MM.1S (cell line): ENCODE results near the gene ANAPC5.

ENCODE experiments used
- DNase-seq: peaks from one replicate; pipeline ENCODE4 v3.0.0-alpha.2; 2015
- H2AFZ ChIP-seq: fragments of 300-600 bp; sonication (generic); 2 replicates; pipeline ENCODE4 v1.6.0; 2016; ENCODE audit warnings: antibody characterized with exemption, low read length
- H3F3A ChIP-seq: fragments of 300-600 bp; sonication (generic); 2 replicates; pipeline ENCODE4 v1.6.1; 2016; ENCODE audit warnings: mild to moderate bottlenecking, antibody characterized with exemption, low read length, moderate library complexity, mixed read lengths; ENCODE audit not compliant: insufficient read depth
- H3K27ac ChIP-seq: fragments of 300-600 bp; sonication (generic); 2 replicates; pipeline ENCODE4 v1.5.1; 2016; ENCODE audit warnings: mild to moderate bottlenecking, low read length
- H3K27me3 ChIP-seq: fragments of 300-600 bp; sonication (generic); replicated peaks from 2 replicates; pipeline ENCODE4 v1.6.0; 2016; ENCODE audit warnings: low read length; ENCODE audit not compliant: insufficient read depth
- H3K36me3 ChIP-seq: fragments of 300-600 bp; sonication (generic); replicated peaks from 2 replicates; pipeline ENCODE4 v1.6.1; 2016; ENCODE audit warnings: mild to moderate bottlenecking, low read length, mixed read lengths; ENCODE audit not compliant: insufficient read depth
- H3K4me1 ChIP-seq: fragments of 300-600 bp; sonication (generic); 2 replicates; pipeline ENCODE4 v1.6.1; 2016; ENCODE audit warnings: low read length, mixed read lengths
- H3K4me2 ChIP-seq: fragments of 300-600 bp; sonication (generic); 2 replicates; pipeline ENCODE4 v1.6.0; 2016; ENCODE audit warnings: low read depth, low read length
- H3K4me3 ChIP-seq: fragments of 300-600 bp; sonication (generic); 2 replicates; pipeline ENCODE4 v1.5.1; 2016; ENCODE audit warnings: low read length, mixed read lengths
- H3K79me2 ChIP-seq: fragments of 300-600 bp; sonication (generic); 2 replicates; pipeline ENCODE4 v1.6.1; 2016; ENCODE audit warnings: mixed run types, low read length, mixed read lengths
- H3K9ac ChIP-seq: fragments of 300-600 bp; sonication (generic); 2 replicates; pipeline ENCODE4 v1.6.1; 2016; ENCODE audit warnings: low read length, mixed read lengths
- H3K9me2 ChIP-seq: fragments of 300-600 bp; sonication (generic); replicated peaks from 2 replicates; pipeline ENCODE4 v1.6.1; 2016; ENCODE audit warnings: mild to moderate bottlenecking, low read length, mixed read lengths; ENCODE audit not compliant: insufficient read depth
- H3K9me3 ChIP-seq: fragments of 300-600 bp; sonication (generic); replicated peaks from 2 replicates; pipeline ENCODE4 v1.6.1; 2016; ENCODE audit warnings: mild to moderate bottlenecking, low read length, mixed read lengths; ENCODE audit not compliant: insufficient read depth
- H4K20me1 ChIP-seq: fragments of 300-600 bp; sonication (generic); 2 replicates; pipeline ENCODE4 v1.6.1; 2016; ENCODE audit warnings: mild to moderate bottlenecking, low read length, moderate library complexity, mixed read lengths; ENCODE audit not compliant: insufficient read depth
- CTCF ChIP-seq: fragments of 300-600 bp; sonication (generic); IDR thresholded peaks from 2 replicates; pipeline ENCODE4 v1.5.1; 2016; ENCODE audit warnings: antibody characterized with exemption, low read length, mixed read lengths
- EZH2 ChIP-seq: fragments of 300-600 bp; sonication (generic); optimal IDR thresholded peaks from 2 replicates; pipeline ENCODE3; 2017; ENCODE audit warnings: low read depth, mild to moderate bottlenecking, antibody characterized with exemption, low read length, mixed read lengths
- EZH2phosphoT487 ChIP-seq: fragments of 300-600 bp; sonication (generic); IDR thresholded peaks from 2 replicates; pipeline ENCODE4 v1.6.1; 2018; ENCODE audit warnings: antibody characterized with exemption, low read length

Gene ANAPC5

DNA sequence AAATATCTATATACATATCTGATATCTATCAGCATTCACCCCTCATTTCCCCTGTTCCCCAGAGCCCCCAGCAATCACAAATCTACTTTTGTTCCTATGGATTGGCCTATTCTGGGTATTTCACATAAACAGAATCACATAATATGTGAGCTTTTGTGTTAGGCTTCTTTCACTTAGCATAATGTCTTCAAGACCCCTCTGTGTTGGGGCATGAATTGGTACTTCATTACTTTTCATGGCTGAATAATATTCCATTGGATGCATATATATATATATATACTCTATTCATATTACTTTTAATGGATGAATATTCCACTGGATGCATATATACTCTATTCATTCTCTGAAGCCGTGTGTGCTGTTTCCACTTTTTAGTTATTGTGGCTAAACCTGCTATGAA is 84.4 kb downstream of the ANAPC5 start:
- Histone ChIP-seq H3K9me2 (no peaks in the 10 kb centered on the region), H3K27me3 (no peaks in the 10 kb centered on the region), H3K9me3 (no peaks in the 10 kb centered on the region), H3K27ac (no peak overlapping the region), H3K4me1 (no peaks in the 10 kb centered on the region), H2AFZ (no peak overlapping the region), H3K9ac (no peak overlapping the region), H3K4me2 (no peak overlapping the region), H4K20me1 (no peaks in the 10 kb centered on the region), H3K4me3 (no peak overlapping the region), H3K79me2 (no peaks in the 10 kb centered on the region), H3F3A (no peaks in the 10 kb centered on the region), H3K36me3 (no peaks in the 10 kb centered on the region)
- TF ChIP-seq CTCF (no peak), EZH2phosphoT487 (no peak), EZH2 (no peak)
- no peak for DNase-seq

DNA sequence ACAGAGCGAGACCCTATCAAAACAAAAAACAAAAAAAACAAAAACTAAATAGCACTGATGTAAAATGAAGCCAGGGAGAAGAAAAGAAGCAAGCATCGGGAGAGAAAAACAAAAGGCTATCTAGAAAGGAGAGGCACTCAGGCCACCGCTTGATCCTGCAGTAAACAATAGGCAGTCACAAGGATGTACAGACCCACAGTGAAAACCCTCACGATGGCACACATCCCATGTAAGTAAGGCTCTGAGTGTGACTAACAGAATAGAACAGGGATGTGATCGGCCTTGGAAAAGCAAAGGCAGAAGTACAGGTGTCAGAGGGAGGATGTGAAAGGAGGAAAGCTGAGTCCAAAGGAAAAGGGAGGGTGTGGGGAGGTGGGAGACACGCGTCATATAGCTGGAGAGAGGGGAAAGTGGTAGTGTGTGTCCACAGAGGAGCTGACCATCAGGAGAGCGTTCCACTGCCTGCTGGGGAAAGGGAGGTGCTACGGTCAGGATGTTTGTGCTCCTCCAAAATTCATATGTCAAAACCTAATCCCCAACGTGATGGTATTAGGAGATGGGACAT is 87.2 kb downstream of the ANAPC5 start:
- Histone ChIP-seq H3K4me3 (no peak overlapping the region), H3K36me3 (no peaks in the 10 kb centered on the region), H3K9me2 (no peaks in the 10 kb centered on the region), H4K20me1 (no peaks in the 10 kb centered on the region), H3K4me2 (no peak overlapping the region), H3K4me1 (no peaks in the 10 kb centered on the region), H3F3A (no peaks in the 10 kb centered on the region), H3K9me3 (no peaks in the 10 kb centered on the region), H3K27me3 (no peaks in the 10 kb centered on the region), H2AFZ (no peak overlapping the region), H3K27ac (no peak overlapping the region), H3K79me2 (no peaks in the 10 kb centered on the region), H3K9ac (no peak overlapping the region)
- DNase-seq, result no peak
- no peak for TF ChIP-seq CTCF
- TF ChIP-seq EZH2phosphoT487, result no peak
- no peak for TF ChIP-seq EZH2

DNA sequence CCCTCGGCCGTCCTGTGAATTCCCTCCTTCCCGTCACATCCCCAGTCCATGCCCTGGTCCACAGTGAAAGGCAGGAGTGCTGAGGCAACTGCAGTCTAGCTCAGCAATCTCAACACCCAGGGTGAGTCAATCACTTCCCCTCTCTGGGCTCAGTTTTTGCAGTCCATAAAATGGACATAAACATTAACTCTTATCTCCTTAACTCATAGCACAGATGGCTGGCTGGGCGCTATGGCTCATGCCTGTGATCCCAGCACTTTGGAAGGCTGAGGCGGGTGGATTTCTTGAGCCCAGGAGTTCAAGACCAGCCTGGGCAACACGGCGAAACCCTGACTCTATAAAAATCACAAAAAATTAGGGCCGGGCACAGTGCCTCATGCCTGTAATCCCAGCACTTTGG is 88.1 kb downstream of the ANAPC5 start:
- Histone ChIP-seq H3K36me3 (no peaks in the 10 kb centered on the region), H4K20me1 (no peaks in the 10 kb centered on the region), H3K4me2 (no peak overlapping the region), H2AFZ (no peak overlapping the region), H3F3A (no peaks in the 10 kb centered on the region), H3K4me1 (no peaks in the 10 kb centered on the region), H3K79me2 (no peaks in the 10 kb centered on the region), H3K9ac (no peak overlapping the region), H3K9me3 (no peaks in the 10 kb centered on the region), H3K27ac (no peak overlapping the region), H3K27me3 (no peaks in the 10 kb centered on the region), H3K4me3 (no peak overlapping the region), H3K9me2 (no peaks in the 10 kb centered on the region)
- DNase-seq, result no peak
- no peak for TF ChIP-seq EZH2phosphoT487
- no peak for TF ChIP-seq EZH2
- TF ChIP-seq CTCF, result no peak
